Smooth muscle cell (in vitro differentiated cells): ENCODE data around the gene TEX35. TPM values are rescaled to one million over a fixed set of nuclear protein-coding genes. Genes with fewer than 3 reads are reported as not detected.
A peak's percentile ranks its signal among the peaks of the same experiment; 100 is the strongest.

Experiments used
- DNase-seq: peaks from one replicate; lab custom pipeline; 2025; ENCODE audit not compliant: unreplicated experiment; lab: John Stamatoyannopoulos, UW
- H2AFZ ChIP-seq: fragments of 200-600 bp; sonication (generic); 2 replicates; pipeline ENCODE4 v1.6.0; 2016; ENCODE audit warnings: antibody characterized with exemption, low read depth, mild to moderate bottlenecking
- H3F3A ChIP-seq: fragments of 200-600 bp; sonication (generic); 2 replicates; pipeline ENCODE4 v1.6.0; 2017; ENCODE audit warnings: antibody characterized with exemption, low read depth
- H3K27ac ChIP-seq: fragments of 200-600 bp; sonication (generic); 2 replicates; pipeline ENCODE4 v1.5.1; 2016; ENCODE audit warnings: low read depth, mild to moderate bottlenecking
- H3K27me3 ChIP-seq: fragments of 200-600 bp; sonication (generic); 2 replicates; pipeline ENCODE4 v1.6.1; 2016; ENCODE audit warnings: low read depth, mild to moderate bottlenecking
- H3K36me3 ChIP-seq: fragments of 200-600 bp; sonication (generic); 2 replicates; pipeline ENCODE4 v1.5.1; 2016; ENCODE audit warnings: low read depth
- H3K4me1 ChIP-seq: fragments of 200-600 bp; sonication (generic); 2 replicates; pipeline ENCODE4 v1.5.1; 2016; ENCODE audit warnings: low read depth
- H3K4me2 ChIP-seq: fragments of 200-600 bp; sonication (generic); 2 replicates; pipeline ENCODE4 v1.6.0; 2016; ENCODE audit warnings: mild to moderate bottlenecking
- H3K4me3 ChIP-seq: fragments of 200-600 bp; sonication (generic); 2 replicates; pipeline ENCODE4 v1.5.1; 2016; ENCODE audit warnings: mild to moderate bottlenecking
- H3K79me2 ChIP-seq: fragments of 200-600 bp; sonication (generic); 2 replicates; pipeline ENCODE4 v1.6.0; 2016; ENCODE audit warnings: low read depth, mild to moderate bottlenecking
- H3K9ac ChIP-seq: fragments of 200-600 bp; sonication (generic); 2 replicates; pipeline ENCODE4 v1.6.0; 2016; ENCODE audit warnings: low read depth
- H3K9me3 ChIP-seq: fragments of 200-600 bp; sonication (generic); replicated peaks from 2 replicates; pipeline ENCODE4 v1.5.1; 2016; ENCODE audit warnings: low read depth
- H4K20me1 ChIP-seq: fragments of 200-600 bp; sonication (generic); 2 replicates; pipeline ENCODE4 v1.6.0; 2016; ENCODE audit warnings: low read depth
- CTCF ChIP-seq: fragments of 200-600 bp; sonication (generic); IDR thresholded peaks from 2 replicates; pipeline ENCODE4 v1.5.1; 2017; ENCODE audit warnings: borderline replicate concordance, mild to moderate bottlenecking, antibody characterized with exemption; ENCODE audit not compliant: insufficient read depth, poor library complexity, severe bottlenecking
- WGBS: methylation state at CpG from one replicate; pipeline ENCODE4 v1.1.7; 2016; ENCODE audit warnings: low lambda C conversion rate; 5-methylcytosine and 5-hydroxymethylcytosine counted together
- polyA plus RNA-seq: library from polyadenylated mRNA; unstranded; fragments of >200 nt; fragmentation: Nextera tagmentation; extraction: Ambion mirVana; gene quantifications from 2 replicates; pipeline ENCODE4 v1.2.1, GENCODE V29; 2016
- total RNA-seq: library from RNA; depleted of rRNA; stranded (reverse); fragments of >200 nt; gene quantifications from 2 replicates; pipeline ENCODE4 v1.2.3, GENCODE V29; 2014

The TEX35 gene
- total and polyA plus RNA-seq, 2 experiments from 2014 or later: not detected

GRCh38 chr1:178536329-178536728 lies 23.4 kb downstream of the TEX35 start:
- no peak for TF ChIP-seq CTCF
- Histone ChIP-seq H3K27ac (peak overlapping the region; percentile 87), H3K27me3 (no peaks in the 10 kb centered on the region), H3K4me2 (no peak overlapping the region), H4K20me1 (no peaks in the 10 kb centered on the region), H3K9ac (no peak overlapping the region), H3K9me3 (no peaks in the 10 kb centered on the region), H3K36me3 (no peaks in the 10 kb centered on the region), H2AFZ (no peak overlapping the region), H3K79me2 (no peaks in the 10 kb centered on the region), H3K4me3 (no peak overlapping the region), H3F3A (peaks cover 9% of the 10 kb centered on the region), H3K4me1 (no peaks in the 10 kb centered on the region)
- 92% methylated on average over 5 of the region's 5 CpGs for WGBS
- no peak for DNase-seq

- Histone ChIP-seq H3K9ac (no peak overlapping the region), H2AFZ (no peak overlapping the region), H3K9me3 (no peaks in the 10 kb centered on the region), H3K4me2 (peak overlapping the region; percentile 29), H3K27ac (peak overlapping the region; percentile 87), H3F3A (peaks cover 9% of the 10 kb centered on the region), H3K27me3 (no peaks in the 10 kb centered on the region), H4K20me1 (no peaks in the 10 kb centered on the region), H3K79me2 (no peaks in the 10 kb centered on the region), H3K36me3 (no peaks in the 10 kb centered on the region), H3K4me3 (no peak overlapping the region), H3K4me1 (no peaks in the 10 kb centered on the region)
- no peak for TF ChIP-seq CTCF
- no peak for DNase-seq
- WGBS: 24% methylated on average over 7 of the region's 7 CpGs
Observed at GRCh38 chr1:178536844-178537371, 24.0 kb downstream of the TEX35 start.

GRCh38 chr1:178537382-178538090 lies 24.6 kb downstream of the TEX35 start:
- H3K4me2 ChIP-seq: peak overlapping the region; percentile 80
- H3K36me3 ChIP-seq: no peaks in the 10 kb centered on the region
- no peak for TF ChIP-seq CTCF
- H2AFZ ChIP-seq: no peak overlapping the region
- no peaks in the 10 kb centered on the region for H3K9me3 ChIP-seq
- 83% methylated on average over 20 of the region's 20 CpGs for WGBS
- no peaks in the 10 kb centered on the region for H3K79me2 ChIP-seq
- H4K20me1 ChIP-seq: no peaks in the 10 kb centered on the region
- peaks cover 9% of the 10 kb centered on the region for H3F3A ChIP-seq
- H3K4me3 ChIP-seq: no peak overlapping the region
- H3K9ac ChIP-seq: peak overlapping the region; percentile 42
- no peak for DNase-seq
- no peaks in the 10 kb centered on the region for H3K4me1 ChIP-seq
- peak overlapping the region; percentile 87 for H3K27ac ChIP-seq
- H3K27me3 ChIP-seq: no peaks in the 10 kb centered on the region
